Liver (tissue), 9 donors: ENCODE data around the gene FGFBP3. TPM values are rescaled to one million over a fixed set of nuclear protein-coding genes. Genes with fewer than 3 reads are reported as not detected.

ENCODE experiments used
- DNase-seq: peaks from one replicate; pipeline ENCODE4 v3.0.0-alpha.2; 2017; ENCODE audit warnings: low spot score
- H3K27ac ChIP-seq, 2 donors: one replicate each; pipeline ENCODE4 v1.7.0; 2013; ENCODE audit warnings: inconsistent platforms in 2 of 2, low read length in 2 of 2, control low read depth in 1 of 2, low read depth in 1 of 2, mild to moderate bottlenecking in 1 of 2
- H3K27me3 ChIP-seq, 4 donors: one replicate each; pipeline versions ENCODE4 v1.6.1 to v1.7.0; 2013; ENCODE audit warnings: low read length in 3 of 4, inconsistent platforms in 1 of 4, mild to moderate bottlenecking in 1 of 4, moderate library complexity in 1 of 4; ENCODE audit not compliant: control insufficient read depth in 4 of 4, insufficient read depth in 4 of 4
- H3K36me3 ChIP-seq, 4 donors: one replicate each; pipeline versions ENCODE4 v1.6.1 to v1.7.0; 2013; ENCODE audit warnings: low read length in 3 of 4, mild to moderate bottlenecking in 3 of 4, low read depth in 1 of 4, moderate library complexity in 1 of 4; ENCODE audit not compliant: control insufficient read depth in 4 of 4, insufficient read depth in 3 of 4
- H3K4me1 ChIP-seq, 4 donors: one replicate each; pipeline versions ENCODE4 v1.6.1 to v1.7.0; 2013; ENCODE audit warnings: low read length in 3 of 4, mild to moderate bottlenecking in 3 of 4, moderate library complexity in 1 of 4; ENCODE audit not compliant: control insufficient read depth in 4 of 4, insufficient read depth in 4 of 4
- H3K4me3 ChIP-seq, 3 donors: one replicate each; pipeline versions ENCODE4 v1.6.1 to v1.7.0; 2013; ENCODE audit warnings: low read length in 3 of 3, control low read depth in 1 of 3, low read depth in 1 of 3, mild to moderate bottlenecking in 1 of 3
- H3K9ac ChIP-seq, 2 donors: one replicate each; pipeline ENCODE4 v1.7.0; 2013; ENCODE audit warnings: low read length in 2 of 2, mild to moderate bottlenecking in 2 of 2, moderate library complexity in 2 of 2, control low read depth in 1 of 2, low read depth in 1 of 2
- H3K9me3 ChIP-seq, 4 donors: one replicate each; pipeline versions ENCODE4 v1.6.1 to v1.7.0; 2013; ENCODE audit warnings: low read length in 3 of 4; ENCODE audit not compliant: control insufficient read depth in 4 of 4
- EGR1 ChIP-seq, 2 donors: IDR thresholded peaks; 2 replicates each; pipeline ENCODE4 v1.6.1; 2016 to 2018; ENCODE audit warnings: antibody characterized with exemption in 2 of 2, low read depth in 2 of 2
- FOXA1 ChIP-seq: IDR thresholded peaks from 2 replicates; pipeline ENCODE4 v1.6.1; 2016; ENCODE audit warnings: antibody characterized with exemption
- FOXA2 ChIP-seq: IDR thresholded peaks from 2 replicates; pipeline ENCODE4 v1.6.1; 2016; ENCODE audit warnings: antibody characterized with exemption
- HNF4A ChIP-seq, 2 donors: conservative IDR thresholded peaks; 2 replicates each; pipeline ENCODE4 v1.6.1; 2016; ENCODE audit warnings: antibody characterized with exemption in 2 of 2, mild to moderate bottlenecking in 2 of 2
- JUND ChIP-seq, 2 donors: IDR thresholded peaks; 2 replicates each; pipeline ENCODE4 v1.6.1; 2016; ENCODE audit warnings: antibody characterized with exemption in 2 of 2
- NR2F2 ChIP-seq: IDR thresholded peaks from 2 replicates; pipeline ENCODE4 v1.6.1; 2016; ENCODE audit warnings: antibody characterized with exemption
- RAD21 ChIP-seq, 2 donors: IDR thresholded peaks; 2 replicates each; pipeline ENCODE4 v1.6.1; 2016; ENCODE audit warnings: antibody characterized with exemption in 2 of 2, mild to moderate bottlenecking in 2 of 2
- REST ChIP-seq: IDR thresholded peaks from 2 replicates; pipeline ENCODE4 v1.6.1; 2016; ENCODE audit warnings: antibody characterized with exemption, mild to moderate bottlenecking
- SP1 ChIP-seq: IDR thresholded peaks from 2 replicates; pipeline ENCODE4 v1.6.1; 2018; ENCODE audit warnings: antibody characterized with exemption, mild to moderate bottlenecking
- TAF1 ChIP-seq: conservative IDR thresholded peaks from 2 replicates; pipeline ENCODE4 v1.6.1; 2016; ENCODE audit warnings: antibody characterized with exemption, mild to moderate bottlenecking
- WGBS: extraction: QIAGEN DNeasy Blood & Tissue Kit; methylation state at CpG from one replicate; pipeline ENCODE4 v1.1.7; 2013; 5-methylcytosine and 5-hydroxymethylcytosine counted together
- polyA plus RNA-seq, 2 donors: library from polyadenylated mRNA; stranded (reverse) in 1 of 2; unstranded in 1 of 2; fragments of 200-250 nt in 1 of 2; fragments of >200 nt in 1 of 2; fragmentation: Nextera tagmentation in 1 of 2; extraction: Ambion mirVana in 1 of 2; gene quantifications; one replicate each; pipeline versions ENCODE4 v1.2.1 to v1.2.3, GENCODE V29; 2013 to 2015
- total RNA-seq, 2 donors: library from RNA; depleted of rRNA; stranded (reverse); fragments of >200 nt; gene quantifications; one replicate each; pipeline ENCODE4 v1.2.3, GENCODE V29; 2014
- TF ChIP-seq, protein P1 (sequence below): IDR thresholded peaks from 2 replicates; pipeline ENCODE4 v1.6.1; 2016; ENCODE audit warnings: antibody characterized with exemption
- TF ChIP-seq, protein P2 (sequence below): fragments of 150-350 bp; IDR thresholded peaks from 2 replicates; pipeline ENCODE4 v1.5.1; 2017; ENCODE audit warnings: improper control_type of control experiment, low read depth, low read length; ENCODE audit not compliant: missing input control
- donor health status: healthy.
- donor health status: healthy.
- donor health status: healthy.
- donor health status: healthy.
- donor health status: healthy.

Gene FGFBP3
- total and polyA plus RNA-seq, 4 donors, result 0.08 to 0.37 (median 0.19) TPM

GRCh38 chr10:91931526-91932190 is 22.4 kb upstream of the FGFBP3 start (continued):
- TF ChIP-seq REST (no peak), FOXA2 (no peak), EGR1 (IDR thresholded peaks at IDR 0.05; ENCODE audit: low read depth in 2 of 2) (no peak), RAD21 (IDR thresholded peaks at IDR 0.05) (no peak)

GRCh38 chr10:91930939-91931338 is 21.7 kb upstream of the FGFBP3 start:
- H3K4me1 ChIP-seq, result peaks cover 3 to 15% (median 4%) of the 10 kb centered on the region in 4 donors
- no peaks in the 10 kb centered on the region for H3K27me3 ChIP-seq
- no peak overlapping the region for H3K27ac ChIP-seq
- H3K9me3 ChIP-seq, result no peaks in the 10 kb centered on the region
- H3K9ac ChIP-seq, result no peak overlapping the region
- no peak overlapping the region for H3K4me3 ChIP-seq
- WGBS, result 83% methylated on average over 3 of the region's 3 CpGs
- peaks cover 0 to 12% (median 3%) of the 10 kb centered on the region in 4 donors for H3K36me3 ChIP-seq
- no peak for DNase-seq
- TF ChIP-seq, protein P1, sequence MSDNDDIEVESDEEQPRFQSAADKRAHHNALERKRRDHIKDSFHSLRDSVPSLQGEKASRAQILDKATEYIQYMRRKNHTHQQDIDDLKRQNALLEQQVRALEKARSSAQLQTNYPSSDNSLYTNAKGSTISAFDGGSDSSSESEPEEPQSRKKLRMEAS, result no peak
- no peak for TF ChIP-seq SP1
- no peak for TF ChIP-seq JUND (IDR thresholded peaks at IDR 0.05)
- TF ChIP-seq, protein P2, sequence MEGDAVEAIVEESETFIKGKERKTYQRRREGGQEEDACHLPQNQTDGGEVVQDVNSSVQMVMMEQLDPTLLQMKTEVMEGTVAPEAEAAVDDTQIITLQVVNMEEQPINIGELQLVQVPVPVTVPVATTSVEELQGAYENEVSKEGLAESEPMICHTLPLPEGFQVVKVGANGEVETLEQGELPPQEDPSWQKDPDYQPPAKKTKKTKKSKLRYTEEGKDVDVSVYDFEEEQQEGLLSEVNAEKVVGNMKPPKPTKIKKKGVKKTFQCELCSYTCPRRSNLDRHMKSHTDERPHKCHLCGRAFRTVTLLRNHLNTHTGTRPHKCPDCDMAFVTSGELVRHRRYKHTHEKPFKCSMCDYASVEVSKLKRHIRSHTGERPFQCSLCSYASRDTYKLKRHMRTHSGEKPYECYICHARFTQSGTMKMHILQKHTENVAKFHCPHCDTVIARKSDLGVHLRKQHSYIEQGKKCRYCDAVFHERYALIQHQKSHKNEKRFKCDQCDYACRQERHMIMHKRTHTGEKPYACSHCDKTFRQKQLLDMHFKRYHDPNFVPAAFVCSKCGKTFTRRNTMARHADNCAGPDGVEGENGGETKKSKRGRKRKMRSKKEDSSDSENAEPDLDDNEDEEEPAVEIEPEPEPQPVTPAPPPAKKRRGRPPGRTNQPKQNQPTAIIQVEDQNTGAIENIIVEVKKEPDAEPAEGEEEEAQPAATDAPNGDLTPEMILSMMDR, result no peak
- no peak for TF ChIP-seq HNF4A (conservative IDR thresholded peaks at IDR 0.05)
- no peak for TF ChIP-seq FOXA1
- TF ChIP-seq NR2F2, result no peak
- no peak for TF ChIP-seq REST
- no peak for TF ChIP-seq TAF1
